Measurements from ENCODE around the gene SSBP2.

The SSBP2 gene

GRCh38 chr5:81626524-81626923, 124.4 kb downstream of the SSBP2 start:
- H3K4me3 ChIP-seq (ENCODE audit: low read depth, low read length), result no peak overlapping the region
- TF ChIP-seq CTCF (IDR thresholded peaks at IDR 0.05; ENCODE audit: low read depth, low read length, missing control alignments), result no peak
- no peak for DNase-seq (ENCODE audit: low read depth)

- TF ChIP-seq CTCF (IDR thresholded peaks at IDR 0.05; ENCODE audit: low read depth, low read length, missing control alignments), result no peak
- DNase-seq (ENCODE audit: low read depth), result no peak
- no peak overlapping the region for H3K4me3 ChIP-seq (ENCODE audit: low read depth, low read length)
Measured at GRCh38 chr5:81609810-81610375, 141.0 kb downstream of the SSBP2 start.

GRCh38 chr5:81608976-81609375, 141.9 kb downstream of the SSBP2 start:
- no peak for TF ChIP-seq CTCF (IDR thresholded peaks at IDR 0.05; ENCODE audit: low read depth, low read length, missing control alignments)
- DNase-seq (ENCODE audit: low read depth), result no peak
- no peak overlapping the region for H3K4me3 ChIP-seq (ENCODE audit: low read depth, low read length)

- no peak overlapping the region for H3K4me3 ChIP-seq (ENCODE audit: low read depth, low read length)
- DNase-seq (ENCODE audit: low read depth), result no peak
- TF ChIP-seq CTCF (IDR thresholded peaks at IDR 0.05; ENCODE audit: low read depth, low read length, missing control alignments), result no peak
Measured at GRCh38 chr5:81607693-81608092, 143.2 kb downstream of the SSBP2 start.

- no peak overlapping the region for H3K4me3 ChIP-seq (ENCODE audit: low read depth, low read length)
- DNase-seq (ENCODE audit: low read depth), result no peak
- TF ChIP-seq CTCF (IDR thresholded peaks at IDR 0.05; ENCODE audit: low read depth, low read length, missing control alignments), result no peak
Measured at GRCh38 chr5:81606150-81606549, 144.7 kb downstream of the SSBP2 start.

GRCh38 chr5:81605299-81605698, 145.6 kb downstream of the SSBP2 start:
- TF ChIP-seq CTCF (IDR thresholded peaks at IDR 0.05; ENCODE audit: low read depth, low read length, missing control alignments), result no peak
- no peak overlapping the region for H3K4me3 ChIP-seq (ENCODE audit: low read depth, low read length)
- no peak for DNase-seq (ENCODE audit: low read depth)

- TF ChIP-seq CTCF (IDR thresholded peaks at IDR 0.05; ENCODE audit: low read depth, low read length, missing control alignments), result no peak
- no peak for DNase-seq (ENCODE audit: low read depth)
- H3K4me3 ChIP-seq (ENCODE audit: low read depth, low read length), result no peak overlapping the region
Measured at GRCh38 chr5:81604193-81604592, 146.7 kb downstream of the SSBP2 start.

Measured in GM12864 (cell line).